NK-92 treated with Interleukin-12 subunit alpha and Interleukin-12 subunit beta, amount 100 ng/mL, for 24 hours (cell line): ENCODE measurements around the gene ATP1B1.
"Not testable (repeated sequence)": the region's sequence is repeated elsewhere in the genome, so short reads cannot be mapped to it uniquely, and the experiment has no call there.

ENCODE experiments used
- DNase-seq: peaks from one replicate; lab custom pipeline; 2025; lab: John Stamatoyannopoulos, UW

ATP1B1 gene

GRCh38 chr1:169115891-169116585, 9.5 kb downstream of the ATP1B1 start:
- DNase-seq: no peak

GRCh38 chr1:169117014-169117413, 10.5 kb downstream of the ATP1B1 start:
- DNase-seq: no peak

GRCh38 chr1:169117599-169117998, 11.1 kb downstream of the ATP1B1 start:
- DNase-seq: no peak

GRCh38 chr1:169118227-169118626, 11.7 kb downstream of the ATP1B1 start:
- DNase-seq: no peak

- no peak for DNase-seq
Measured at GRCh38 chr1:169119405-169119804, 12.9 kb downstream of the ATP1B1 start.

- DNase-seq: no peak
Measured at GRCh38 chr1:169120066-169120465, 13.6 kb downstream of the ATP1B1 start.

- no peak for DNase-seq
Measured at GRCh38 chr1:169121146-169121923, 14.8 kb downstream of the ATP1B1 start.

GRCh38 chr1:169122976-169123375, 16.5 kb downstream of the ATP1B1 start:
- no peak for DNase-seq

- DNase-seq: no peak
Measured at GRCh38 chr1:169124459-169124858, 18.0 kb downstream of the ATP1B1 start.

GRCh38 chr1:169125597-169125996, 19.1 kb downstream of the ATP1B1 start:
- DNase-seq: not testable (repeated sequence)

- DNase-seq: no peak
Measured at GRCh38 chr1:169126335-169126734, 19.8 kb downstream of the ATP1B1 start.

- no peak for DNase-seq
Measured at GRCh38 chr1:169127305-169127704, 20.8 kb downstream of the ATP1B1 start.

GRCh38 chr1:169128562-169128961, 22.1 kb downstream of the ATP1B1 start:
- no peak for DNase-seq

- DNase-seq: no peak
Measured at GRCh38 chr1:169129109-169129784, 22.8 kb downstream of the ATP1B1 start.

- no peak for DNase-seq
Measured at GRCh38 chr1:169130683-169131082, 24.2 kb downstream of the ATP1B1 start.

GRCh38 chr1:169132512-169133227, 26.2 kb downstream of the ATP1B1 start:
- DNase-seq: no peak

- DNase-seq: no peak
Measured at GRCh38 chr1:169133228-169133576, 26.7 kb downstream of the ATP1B1 start.

GRCh38 chr1:169133801-169134502, 27.5 kb downstream of the ATP1B1 start:
- DNase-seq: no peak

GRCh38 chr1:169137357-169137756, 30.9 kb downstream of the ATP1B1 start:
- no peak for DNase-seq

GRCh38 chr1:169138866-169139670, 32.6 kb downstream of the ATP1B1 start:
- no peak for DNase-seq

- no peak for DNase-seq
Measured at GRCh38 chr1:169141356-169141755, 34.9 kb downstream of the ATP1B1 start.
